Right kidney (tissue), 9 donors: ENCODE data around the gene OLFM3.

Experiments used
- DNase-seq: peaks from one replicate; pipeline ENCODE4 v3.0.0-alpha.2; 2016
- long read RNA-seq, 8 donors: transcript quantifications; one replicate each; lab custom pipeline, GENCODE V29; 2026

Gene OLFM3
- long read RNA-seq, donor 1, partial matches to known transcripts, result 0 of 15 reads
- long read RNA-seq, donor 1, other reads (novel, unspliced or antisense), result 9 of 15 reads
- long read RNA-seq, donor 2, transcript OLFM3-201 (6 exons, 2,189 nt), result major isoform, 5 of 5 reads
- long read RNA-seq, donor 2, partial matches to known transcripts, result 0 of 5 reads
- long read RNA-seq, donor 2, other reads (novel, unspliced or antisense), result 0 of 5 reads
- long read RNA-seq, donor 3, partial matches to known transcripts, result 0 of 3 reads
- long read RNA-seq, donor 3, other reads (novel, unspliced or antisense), result 0 of 3 reads
- long read RNA-seq, donor 4, transcript OLFM3-201 (6 exons, 2,189 nt), result major isoform, 8 of 14 reads
- long read RNA-seq, donor 4, partial matches to known transcripts, result 0 of 14 reads
- long read RNA-seq, donor 4, other reads (novel, unspliced or antisense), result 6 of 14 reads
- long read RNA-seq, donor 5, transcript OLFM3-201 (6 exons, 2,189 nt), result major isoform, 8 of 8 reads
- long read RNA-seq, donor 5, partial matches to known transcripts, result 0 of 8 reads
- long read RNA-seq, donor 5, other reads (novel, unspliced or antisense), result 0 of 8 reads
- long read RNA-seq, donor 6, transcript OLFM3-201 (6 exons, 2,189 nt), result major isoform, 5 of 5 reads
- long read RNA-seq, donor 6, partial matches to known transcripts, result 0 of 5 reads
- long read RNA-seq, donor 6, other reads (novel, unspliced or antisense), result 0 of 5 reads
- long read RNA-seq, donor 7, transcript OLFM3-201 (6 exons, 2,189 nt), result major isoform, 10 of 23 reads
- long read RNA-seq, donor 7, partial matches to known transcripts, result 13 of 23 reads
- long read RNA-seq, donor 7, other reads (novel, unspliced or antisense), result 0 of 23 reads
- long read RNA-seq, donor 8, partial matches to known transcripts, result 0 of 12 reads
- long read RNA-seq, donor 8, other reads (novel, unspliced or antisense), result 7 of 12 reads

DNA sequence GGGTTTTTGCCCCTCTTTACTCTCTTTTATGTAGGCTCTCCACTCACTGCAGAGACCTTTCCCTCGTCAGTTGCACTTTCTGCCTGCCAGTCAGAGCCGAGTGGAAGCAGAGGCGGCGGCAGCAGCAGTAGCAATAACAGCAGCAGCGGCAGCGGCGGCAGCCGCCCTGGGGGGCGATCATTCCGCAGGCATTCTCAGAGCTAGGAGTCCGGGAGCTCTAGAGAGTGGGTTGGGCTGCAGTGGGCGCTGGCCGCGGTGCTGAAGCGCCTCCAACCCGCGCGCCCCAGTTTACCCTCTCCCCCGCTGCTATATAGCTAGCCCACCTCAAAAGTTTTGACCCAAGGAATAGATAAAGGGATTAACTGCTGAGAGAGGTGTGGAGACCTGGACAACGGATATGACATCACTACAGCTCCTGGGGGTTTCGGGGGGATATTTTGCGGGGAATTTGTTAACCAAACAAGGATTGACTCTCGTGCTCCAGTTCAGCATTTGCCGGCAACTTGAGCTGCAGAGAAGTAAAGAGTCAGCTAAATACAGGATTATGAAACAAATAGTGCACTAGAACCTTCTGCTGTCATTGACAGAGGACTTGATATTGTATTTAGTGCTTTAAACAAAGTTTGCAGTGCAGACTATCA lies at the start of gene OLFM3:
Gene OLFM3 (minus strand): TSS at position 102 of the 641 bp plus-strand sequence.
- peak; percentile 72 for DNase-seq

DNA sequence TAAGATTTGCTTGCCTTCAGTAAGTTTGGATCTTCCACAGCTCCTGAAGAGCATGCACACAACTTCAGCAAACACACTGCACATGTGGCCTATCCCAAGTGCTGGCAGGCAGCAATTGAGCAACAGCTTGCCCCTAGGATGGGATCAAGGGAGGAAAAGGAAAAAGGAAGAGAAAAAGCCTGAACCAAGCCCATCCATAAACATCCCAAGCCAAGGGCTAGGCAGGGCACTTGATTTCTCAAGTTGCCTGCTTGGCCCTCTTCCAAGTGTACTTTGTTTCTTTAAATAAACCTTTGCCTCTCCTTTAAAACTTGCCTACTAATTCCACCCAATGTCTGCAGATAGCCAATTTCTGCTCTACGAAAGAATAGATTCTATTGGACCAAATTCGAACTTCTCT lies 49.0 kb upstream of the OLFM3 start:
- DNase-seq, result no peak

DNA sequence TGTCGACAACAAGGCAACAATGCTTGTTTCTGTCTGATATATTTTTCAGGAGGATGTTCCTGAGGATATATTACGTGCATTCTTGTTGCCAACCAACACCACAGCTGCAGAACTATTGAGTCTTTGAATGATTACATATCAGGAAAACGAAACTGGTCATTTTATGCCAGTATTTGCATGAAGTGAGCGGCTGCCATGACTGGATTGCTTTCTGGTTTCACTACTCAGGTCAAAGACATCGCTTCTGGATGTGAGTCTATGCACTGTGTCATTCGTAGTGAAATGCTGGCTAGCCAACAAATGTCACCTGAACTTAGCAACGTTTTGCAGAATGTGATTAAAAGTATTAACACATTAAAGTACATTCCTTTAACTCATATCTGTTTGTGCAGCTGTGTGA lies 35.8 kb upstream of the OLFM3 start:
- DNase-seq, result no peak

DNA sequence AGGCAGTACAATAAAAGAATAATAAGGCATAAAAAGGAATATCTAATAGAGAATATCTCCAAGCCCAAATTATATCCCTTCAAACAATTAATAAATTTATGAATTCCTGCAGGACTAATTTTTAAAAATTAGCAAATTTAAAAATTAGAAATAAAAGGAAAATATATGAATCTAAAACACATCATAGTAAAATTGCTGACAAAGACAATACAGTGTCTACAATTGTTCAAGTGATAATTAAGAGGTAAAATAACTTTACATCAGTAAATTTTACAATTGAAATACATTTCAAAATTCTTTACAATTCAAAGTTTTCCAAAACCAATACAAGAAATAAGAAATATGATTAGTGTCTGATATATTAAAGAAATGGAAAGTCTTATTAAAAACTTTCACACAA lies 22.8 kb upstream of the OLFM3 start:
- no peak for DNase-seq

DNA sequence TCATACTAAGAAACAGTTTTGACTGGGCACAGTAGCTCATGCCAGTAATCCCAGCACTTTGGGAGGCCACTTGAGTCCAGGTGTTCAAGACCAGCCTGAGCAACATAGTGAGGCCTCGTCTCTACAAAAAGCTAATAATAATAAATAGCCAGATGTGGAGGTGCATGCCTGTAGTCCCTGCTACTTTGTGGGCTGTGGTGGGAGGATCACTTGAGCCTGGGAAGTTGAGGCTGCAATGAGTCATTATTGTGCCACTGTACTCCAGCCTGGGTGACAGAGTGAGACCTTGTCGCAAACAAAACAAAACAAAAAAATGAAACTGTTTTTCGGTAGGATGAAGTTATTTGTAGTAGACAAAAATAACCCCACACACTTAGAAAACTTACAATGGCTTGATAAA lies 19.0 kb upstream of the OLFM3 start:
- no peak for DNase-seq

DNA sequence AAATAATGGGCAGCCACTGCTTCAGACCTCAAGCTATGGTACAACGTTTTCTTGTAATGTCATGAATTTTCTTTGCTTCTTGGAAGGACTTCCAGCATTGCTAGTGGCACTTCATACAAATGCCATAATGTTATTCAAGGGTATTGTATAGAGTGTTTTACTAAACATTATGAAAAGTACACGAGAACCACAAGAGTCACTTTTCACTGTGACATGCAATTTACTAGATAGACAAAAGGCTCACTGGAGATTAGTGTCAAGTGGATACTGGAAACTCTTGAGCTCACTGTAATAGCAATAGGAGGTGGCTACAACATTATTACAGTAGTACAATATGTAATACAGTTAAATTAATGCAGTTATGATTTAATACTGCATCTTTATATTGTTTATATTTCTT lies 5.3 kb upstream of the OLFM3 start:
- DNase-seq, result no peak

DNA sequence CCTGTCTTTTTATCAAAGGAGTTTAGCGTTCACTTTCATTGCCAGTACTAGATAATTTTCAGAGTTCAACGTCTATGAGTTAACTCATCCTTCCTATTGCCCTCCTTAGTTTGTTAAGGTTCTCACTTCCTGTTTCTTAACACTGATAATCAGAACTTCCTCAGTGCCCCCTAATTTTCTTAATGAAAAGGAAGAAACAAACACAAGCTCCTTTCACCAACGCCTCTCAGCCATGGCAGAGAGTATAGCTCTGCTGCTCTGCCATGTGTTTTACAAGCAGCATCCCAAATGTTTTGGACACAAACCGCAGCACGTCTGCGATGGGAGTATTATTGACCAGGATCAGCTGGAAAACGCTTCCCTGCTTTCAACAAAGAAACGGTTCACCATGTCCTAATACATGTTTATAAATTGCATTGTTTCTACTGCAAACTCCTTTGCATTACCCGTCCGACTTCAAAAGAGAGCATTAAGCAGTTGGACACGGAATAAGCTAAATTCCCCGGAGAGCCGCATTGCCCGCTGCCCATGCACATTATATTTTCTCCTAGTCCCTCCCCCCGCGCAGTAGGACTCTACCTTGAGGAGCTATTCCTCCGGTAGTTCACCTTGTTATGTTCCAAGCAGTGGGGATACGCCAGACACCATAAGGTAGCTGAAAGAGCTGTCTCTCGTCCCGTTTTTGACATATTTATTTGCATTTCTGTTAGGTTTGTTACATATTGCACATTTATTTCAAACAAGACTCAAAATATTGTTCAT lies 561 bp downstream of the OLFM3 start:
- peak; percentile 17 for DNase-seq

DNA sequence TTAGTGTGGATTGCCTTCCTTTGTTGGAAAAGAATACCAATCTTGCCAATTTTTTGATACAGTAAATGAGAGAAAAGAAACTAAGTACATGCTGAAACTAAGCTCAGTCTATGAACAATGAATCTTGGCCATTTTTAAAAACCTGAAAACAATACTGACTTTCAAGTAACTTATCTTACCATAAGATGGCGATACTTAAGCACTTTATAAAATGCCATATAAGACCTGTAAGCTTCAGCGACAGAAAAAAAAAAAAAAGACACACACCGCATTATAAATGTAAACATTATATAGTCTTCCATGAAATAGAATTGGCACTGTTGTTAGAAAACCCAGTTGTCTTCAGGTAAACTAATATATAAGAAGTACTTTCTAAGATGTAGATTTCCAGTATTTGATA lies 3.0 kb downstream of the OLFM3 start:
- DNase-seq, result no peak

DNA sequence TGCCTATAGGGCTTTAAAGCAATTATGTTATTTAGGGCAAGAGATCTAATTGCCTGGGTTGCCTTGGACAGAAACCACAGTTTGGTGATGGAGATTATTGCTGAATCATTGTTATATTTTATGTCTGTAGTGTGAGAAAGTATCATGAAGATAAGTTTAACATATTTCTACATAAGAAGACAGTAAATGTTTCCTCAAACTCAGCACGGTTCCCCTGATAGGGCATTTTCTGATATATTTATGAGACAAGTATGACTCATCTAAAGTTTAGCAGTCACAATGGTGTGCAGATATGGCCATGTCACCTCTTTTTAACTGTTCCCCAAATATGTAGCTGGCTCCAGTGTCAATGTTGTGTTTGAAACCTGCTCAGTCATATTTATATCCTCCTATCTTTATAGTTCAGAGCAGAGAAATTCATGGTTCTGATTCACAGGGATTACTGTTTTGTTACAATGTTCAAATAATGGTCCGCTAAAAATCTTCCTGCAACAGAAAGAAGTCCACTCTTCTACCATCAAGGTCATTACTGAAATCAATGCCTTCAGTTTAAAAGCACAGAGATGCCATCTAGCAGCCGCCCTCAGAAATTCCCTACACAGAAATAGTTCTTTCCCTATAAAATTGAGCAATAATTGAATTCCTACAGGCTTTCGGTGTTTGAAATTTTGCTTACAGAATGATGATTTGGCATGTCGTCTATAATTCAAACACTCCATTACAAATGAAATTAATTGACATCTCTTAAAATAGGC lies 3.7 kb downstream of the OLFM3 start:
- DNase-seq, result no peak

DNA sequence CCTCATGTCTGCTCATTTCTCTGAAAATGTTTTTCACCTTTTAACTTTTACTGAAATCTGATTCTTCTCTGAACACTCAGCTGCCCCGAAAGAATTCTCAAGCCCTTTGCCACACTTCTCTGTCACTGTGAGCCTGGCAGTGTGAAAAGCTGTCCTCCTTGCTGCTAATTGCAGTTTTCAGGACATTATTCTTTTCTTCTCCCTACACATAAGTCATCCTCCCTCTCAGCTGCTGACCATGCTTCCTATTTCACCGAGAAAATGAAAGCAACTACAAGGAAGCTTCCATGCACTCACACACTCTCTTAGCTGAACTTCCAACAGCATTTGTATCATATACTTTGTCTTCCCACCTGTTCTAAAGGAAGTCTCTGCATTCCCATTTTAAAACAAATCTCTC lies 15.8 kb downstream of the OLFM3 start:
- peak; percentile 36 for DNase-seq

DNA sequence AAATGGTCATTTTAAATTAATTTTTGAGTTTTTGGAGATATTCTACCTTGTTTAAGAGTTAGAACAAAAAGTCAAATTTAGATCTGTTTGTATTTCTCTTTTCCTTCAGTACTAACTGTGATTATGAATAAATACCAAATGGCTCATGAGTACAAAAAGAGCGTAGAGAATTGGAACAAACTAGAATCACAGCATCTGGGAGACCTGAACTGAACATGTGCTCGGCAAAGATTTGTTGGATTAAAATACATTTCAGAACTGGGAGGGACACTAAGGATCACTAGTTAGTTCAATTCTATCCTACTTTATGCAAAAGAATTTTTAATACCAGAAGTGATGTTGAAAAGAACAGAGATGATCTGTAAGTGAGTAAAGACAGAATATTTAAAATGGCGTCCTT lies 19.5 kb downstream of the OLFM3 start:
- no peak for DNase-seq

DNA sequence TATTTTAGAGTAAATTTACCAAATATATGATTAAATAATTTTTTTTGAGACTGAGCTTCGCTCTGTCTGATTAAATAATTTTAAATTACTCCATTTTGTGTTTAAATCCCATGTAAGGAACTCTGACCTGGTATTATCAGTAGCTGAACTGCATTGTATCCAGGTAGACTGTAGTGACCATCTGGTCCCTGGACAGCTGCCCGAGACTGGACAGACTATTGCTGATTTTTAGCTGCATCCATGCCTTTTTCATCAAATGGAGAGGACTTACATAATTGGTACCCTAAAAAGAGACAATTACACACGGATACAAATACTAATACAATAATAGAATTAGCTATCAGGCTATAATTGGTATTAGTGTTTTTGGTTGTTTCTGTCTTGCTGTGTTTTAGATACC lies 20.6 kb downstream of the OLFM3 start:
- no peak for DNase-seq

DNA sequence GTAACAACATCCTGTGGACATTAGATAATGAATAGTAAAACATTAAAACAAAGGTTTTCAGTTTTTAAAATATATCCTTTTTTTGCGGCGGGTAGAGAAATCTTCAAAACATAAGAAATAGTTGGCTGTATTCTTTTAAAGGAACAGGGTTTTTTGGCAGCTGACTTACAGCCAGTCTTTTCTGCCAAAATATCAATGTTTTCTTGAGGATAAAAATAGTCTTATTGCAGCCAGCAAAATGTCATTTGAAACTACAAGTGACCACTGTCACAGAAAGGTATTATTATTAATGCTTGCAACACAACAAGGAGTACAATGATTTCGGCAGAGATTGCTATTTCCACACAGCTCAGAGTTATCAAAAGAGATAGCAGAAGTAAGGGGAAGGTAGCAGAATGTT lies 21.4 kb downstream of the OLFM3 start:
- no peak for DNase-seq

DNA sequence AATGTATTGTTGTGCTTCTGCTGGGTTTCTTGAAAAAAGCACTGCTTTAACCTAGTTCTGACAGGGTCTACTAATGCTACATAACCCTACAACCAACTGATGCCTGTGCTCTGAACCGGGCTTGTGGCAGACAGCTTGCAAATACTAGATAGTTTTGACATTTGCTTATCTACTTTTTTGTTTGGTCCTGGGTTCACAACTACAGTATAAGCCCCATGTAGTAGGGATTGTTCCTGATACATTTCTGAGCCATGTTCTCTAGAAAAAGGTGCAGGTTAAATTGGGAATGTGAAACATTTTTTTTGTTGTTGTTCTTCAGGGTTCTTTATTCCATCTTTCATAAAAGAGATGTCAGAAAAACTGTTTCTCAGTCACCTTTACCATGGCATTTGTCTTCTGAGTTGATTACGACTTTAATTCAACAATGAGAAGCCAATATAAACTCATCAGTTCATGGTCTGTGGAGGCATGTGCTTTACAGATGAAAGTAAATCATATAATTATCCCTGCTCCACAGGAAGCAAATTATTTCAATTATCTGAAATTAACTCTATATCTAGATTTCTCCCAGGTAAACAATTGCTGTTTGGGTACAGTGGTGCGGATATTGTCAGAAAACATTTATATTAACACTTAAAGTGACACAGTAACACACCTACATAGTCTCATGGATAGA lies 22.0 kb downstream of the OLFM3 start:
- DNase-seq, result no peak

DNA sequence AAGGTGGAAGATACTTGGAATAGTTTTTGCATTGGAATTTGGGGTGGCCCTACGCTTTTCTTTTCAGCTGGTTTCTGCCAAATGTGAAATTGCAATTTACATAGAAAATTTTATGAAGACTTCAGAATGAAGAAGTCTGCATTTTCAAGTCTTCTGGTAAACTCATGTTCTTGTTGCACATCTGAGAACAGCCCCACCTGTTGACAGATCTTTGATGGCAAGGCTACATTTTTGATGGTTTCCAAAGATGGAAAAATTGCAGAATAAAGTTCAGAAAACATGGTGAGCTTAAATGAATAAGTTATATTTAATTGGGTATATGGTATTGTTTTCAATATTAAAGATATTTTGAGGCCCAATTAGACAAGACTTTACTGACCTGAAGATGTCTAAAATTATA lies 25.4 kb downstream of the OLFM3 start:
- no peak for DNase-seq

DNA sequence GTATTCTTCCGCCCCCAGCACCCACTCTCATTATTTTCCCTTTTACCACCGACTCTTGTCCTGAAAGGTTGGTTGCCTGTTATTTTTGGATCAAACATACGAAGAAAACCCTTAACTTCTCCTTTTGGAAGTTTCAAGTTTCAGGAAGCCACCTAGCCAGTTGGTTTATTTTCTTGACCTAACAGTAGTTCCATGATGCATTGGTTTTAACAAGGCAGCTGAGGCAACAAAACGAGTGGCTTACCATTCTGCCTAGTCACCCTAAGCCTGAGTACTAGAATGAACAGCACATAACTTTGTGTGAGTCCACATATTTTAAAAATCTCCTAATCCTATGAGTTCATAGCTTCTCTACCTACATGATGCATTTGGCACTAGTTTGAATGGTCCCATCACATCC lies 28.9 kb downstream of the OLFM3 start:
- no peak for DNase-seq

DNA sequence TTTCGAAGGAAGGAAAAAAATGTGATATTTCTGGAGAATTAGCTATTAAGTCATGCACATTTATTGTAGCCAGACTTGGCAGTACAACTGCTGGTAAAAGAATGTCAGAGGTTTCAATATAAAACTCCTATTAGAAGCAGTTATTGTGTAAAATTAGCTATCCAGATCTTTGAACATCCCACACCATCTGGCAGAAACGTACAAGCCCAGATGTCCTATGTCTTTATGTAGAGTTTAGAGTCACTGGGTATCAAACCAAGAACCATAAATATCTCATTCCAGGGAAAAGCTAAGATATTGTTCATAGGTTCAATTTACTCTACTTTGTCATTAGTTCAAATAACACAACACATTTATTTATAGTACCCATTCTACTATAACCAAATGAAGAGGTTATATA lies 31.4 kb downstream of the OLFM3 start:
- DNase-seq, result no peak

DNA sequence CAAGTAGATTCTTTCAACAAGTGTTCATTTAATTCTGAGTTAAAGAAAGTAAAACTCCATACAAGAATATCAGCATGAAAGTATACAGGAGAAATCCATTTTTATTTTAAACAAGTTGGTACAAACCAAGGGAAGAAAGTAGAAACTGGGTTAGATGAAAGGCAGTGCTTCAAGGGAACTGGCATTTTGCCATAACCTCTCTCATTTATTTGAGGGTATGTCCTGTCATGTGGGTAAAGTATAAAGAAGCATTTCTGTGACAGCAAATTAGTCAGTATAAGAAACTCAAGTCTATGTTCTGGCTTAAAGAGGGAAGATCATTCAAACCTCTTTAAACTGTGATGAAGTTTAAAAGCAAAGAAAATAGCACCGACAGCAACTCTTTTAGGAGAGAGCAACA lies 32.0 kb downstream of the OLFM3 start:
- DNase-seq, result no peak

DNA sequence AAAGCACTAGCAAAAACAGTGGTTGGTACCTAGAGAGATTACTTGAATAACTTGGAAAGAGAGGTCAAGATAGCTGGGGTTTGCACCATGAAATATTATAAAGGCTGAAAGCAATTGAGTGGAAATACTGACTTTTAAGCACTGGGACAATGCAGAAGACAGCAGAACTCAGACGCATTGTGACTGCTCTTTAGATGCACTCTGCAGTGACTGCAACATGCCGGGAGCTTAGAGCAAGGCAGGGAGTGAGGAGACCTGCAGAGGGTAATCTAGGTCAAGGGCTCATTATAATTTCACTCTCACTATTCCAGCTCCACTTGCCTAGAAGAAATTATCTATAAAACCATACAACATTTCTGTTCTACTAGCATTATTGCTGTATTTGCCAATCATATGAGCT lies 36.6 kb downstream of the OLFM3 start:
- no peak for DNase-seq

DNA sequence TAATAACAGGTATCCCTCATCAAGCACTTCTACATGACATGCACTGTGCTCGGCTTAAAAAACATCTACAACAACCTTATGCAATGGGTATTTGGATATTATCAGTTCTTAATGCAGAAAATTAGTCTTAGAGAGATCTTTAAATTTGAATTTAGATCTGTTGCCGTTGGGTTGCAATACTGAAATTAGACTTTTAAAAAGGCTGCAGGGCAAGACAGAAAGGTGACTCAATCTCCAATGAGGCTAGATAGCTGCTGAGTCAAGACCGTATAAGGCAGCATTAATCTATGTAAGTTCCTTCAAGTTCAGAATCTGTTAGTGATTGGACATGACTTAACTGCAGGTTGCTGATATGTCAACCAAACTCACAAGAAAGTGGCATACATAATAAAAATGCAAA lies 37.3 kb downstream of the OLFM3 start:
- DNase-seq, result no peak

DNA sequence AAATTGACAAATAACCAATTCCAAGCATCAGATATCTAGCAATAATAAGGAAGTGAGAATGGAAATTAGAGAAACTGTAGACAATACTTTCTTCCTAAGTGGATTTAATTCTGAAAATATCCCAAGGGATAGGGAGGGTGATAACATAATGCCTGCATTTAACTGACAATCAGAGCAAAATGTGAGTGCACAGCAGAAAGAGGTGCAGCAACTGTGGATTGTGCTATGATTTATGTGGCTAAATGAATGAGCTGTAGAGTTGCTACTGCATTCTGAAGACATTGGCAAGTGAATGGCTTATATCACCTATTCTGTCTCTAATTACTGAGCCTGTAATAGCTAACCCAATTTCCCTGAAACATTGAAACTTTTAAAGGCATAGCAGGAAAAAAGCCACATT lies 39.0 kb downstream of the OLFM3 start:
- no peak for DNase-seq
